PFSK-1 (cell line): ENCODE measurements around the gene PPCDC.

Source experiments
- FOXP2 ChIP-seq: optimal IDR thresholded peaks from 2 replicates; pipeline ENCODE3; 2011; ENCODE audit warnings: borderline replicate concordance, control low read depth, inconsistent platforms; ENCODE audit not compliant: insufficient read depth; ENCODE audit errors: extremely low read length, extremely low read depth
- POLR2AphosphoS5 ChIP-seq: IDR thresholded peaks from 2 replicates; pipeline ENCODE4 v1.6.1; 2012; ENCODE audit warnings: low read depth, mild to moderate bottlenecking, control low read depth, low read length, moderate library complexity
- REST ChIP-seq, 2 experiments: IDR thresholded peaks; 2 replicates each; pipeline versions ENCODE4 v1.6.1 to v1.8.0; 2011 to 2012; ENCODE audit warnings: low read depth in 2 of 2, low read length in 2 of 2, control low read depth in 1 of 2, inconsistent platforms in 1 of 2, mild to moderate bottlenecking in 1 of 2, moderate library complexity in 1 of 2; ENCODE audit not compliant: insufficient read depth in 1 of 2
- SIN3A ChIP-seq: IDR thresholded peaks from 2 replicates; pipeline ENCODE4 v1.6.1; 2012; ENCODE audit warnings: mild to moderate bottlenecking, low read length, moderate library complexity, borderline replicate concordance; ENCODE audit not compliant: insufficient read depth
- TAF1 ChIP-seq: IDR thresholded peaks from 2 replicates; pipeline ENCODE4 v1.6.1; 2012; ENCODE audit warnings: low read length, control low read depth, borderline replicate concordance; ENCODE audit not compliant: insufficient read depth

The PPCDC gene

GRCh38 chr15:75058127-75058905, 34.9 kb downstream of the PPCDC start:
- TF ChIP-seq FOXP2 = no peak
- TF ChIP-seq REST (IDR thresholded peaks at IDR 0.05; ENCODE audit: insufficient read depth in 1 of 2, low read depth in 2 of 2, low read length in 2 of 2) = 0 out of 4 replicates have a peak, but pooled peaks of 1 of the 2 experiments have one; percentile 61

GRCh38 chr15:75059607-75060006, 36.2 kb downstream of the PPCDC start:
- TF ChIP-seq TAF1 (no peak), POLR2AphosphoS5 (no peak), FOXP2 (no peak), REST (IDR thresholded peaks at IDR 0.05; ENCODE audit: insufficient read depth in 1 of 2, low read depth in 2 of 2, low read length in 2 of 2) (no peak), SIN3A (no peak)

- TF ChIP-seq REST (IDR thresholded peaks at IDR 0.05; ENCODE audit: insufficient read depth in 1 of 2, low read depth in 2 of 2, low read length in 2 of 2) (no peak), TAF1 (no peak), POLR2AphosphoS5 (no peak), SIN3A (no peak), FOXP2 (no peak)
Observed at GRCh38 chr15:75061272-75061671, 37.9 kb downstream of the PPCDC start.

- TF ChIP-seq FOXP2 (no peak), SIN3A (no peak), REST (IDR thresholded peaks at IDR 0.05; ENCODE audit: insufficient read depth in 1 of 2, low read depth in 2 of 2, low read length in 2 of 2) (no peak), TAF1 (no peak), POLR2AphosphoS5 (no peak)
Observed at GRCh38 chr15:75062706-75063105, 39.3 kb downstream of the PPCDC start.

GRCh38 chr15:75063338-75063737, 39.9 kb downstream of the PPCDC start:
- TF ChIP-seq POLR2AphosphoS5 (no peak), FOXP2 (no peak), TAF1 (no peak), REST (IDR thresholded peaks at IDR 0.05; ENCODE audit: insufficient read depth in 1 of 2, low read depth in 2 of 2, low read length in 2 of 2) (no peak), SIN3A (no peak)
